ENCODE results near the gene ADAMTS19. TPM values are rescaled to one million over a fixed set of nuclear protein-coding genes. Genes with fewer than 3 reads are reported as not detected.

The ADAMTS19 gene
- total and polyA plus RNA-seq, 2 of the 8 experiments (the other 6 are each of a cell fraction or from before 2014, with no cell fraction given): 17.3 to 28.8 TPM

DNA sequence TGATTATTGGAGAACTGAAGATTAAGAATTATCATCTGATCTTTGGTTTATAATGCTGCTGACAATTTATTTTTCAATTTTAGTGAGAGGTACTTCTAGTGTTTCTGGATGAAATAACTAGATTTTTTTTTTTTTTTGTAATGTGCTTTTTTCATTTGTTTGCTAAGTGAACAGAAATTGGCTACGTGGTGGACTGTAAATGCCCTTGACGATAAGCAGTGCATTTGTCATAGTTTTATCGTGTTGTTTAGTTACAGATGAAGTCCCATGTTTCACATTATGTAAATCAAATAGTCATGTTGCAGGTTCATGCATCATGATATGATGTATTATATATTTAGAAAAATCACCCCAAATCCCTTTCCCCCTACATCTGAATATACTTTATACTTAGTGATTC is 81.0 kb downstream of the ADAMTS19 start (continued):
- TF ChIP-seq SAP30 (IDR thresholded peaks at IDR 0.05; ENCODE audit: insufficient read depth, insufficient replicate concordance, low read length): no peak
